Stomach (tissue), 4 donors: Measurements from ENCODE around the gene SLC1A2.

Experiments
- CTCF ChIP-seq, 7 experiments: fragments of 450-650 bp in 4 of 7; fragments of 200-600 bp in 3 of 7; sonication (generic) in 3 of 7; IDR thresholded peaks; one replicate each; pipeline ENCODE4 v1.5.1; 2016 to 2019; ENCODE audit warnings: antibody characterized with exemption in 7 of 7, control low read depth in 2 of 7, mild to moderate bottlenecking in 1 of 7
- POLR2AphosphoS5 ChIP-seq, 3 donors: sonication (generic); formaldehyde crosslinking; IDR thresholded peaks; one replicate each; pipeline ENCODE4 v1.6.1; 2016; ENCODE audit warnings: antibody characterized with exemption in 3 of 3

- TF ChIP-seq POLR2AphosphoS5 (IDR thresholded peaks at IDR 0.05) (no peak), CTCF (IDR thresholded peaks at IDR 0.05) (no peak)
Observed at GRCh38 chr11:35223991-35224390, 195.4 kb downstream of the SLC1A2 start.
